GM18499 (cell line): ENCODE data around the gene DNAH1.

Source experiments
- ATAC-seq: cut with Tn5 transposase; IDR thresholded peaks from one replicate; pipeline ENCODE4 v1.9.1; 2021; ENCODE audit warnings: moderate number of reproducible peaks; ENCODE audit not compliant: insufficient read depth, unreplicated experiment

DNAH1 gene

GRCh38 chr3:52429779-52430415 is 113.8 kb downstream of the DNAH1 start:
- ATAC-seq: no peak

DNA sequence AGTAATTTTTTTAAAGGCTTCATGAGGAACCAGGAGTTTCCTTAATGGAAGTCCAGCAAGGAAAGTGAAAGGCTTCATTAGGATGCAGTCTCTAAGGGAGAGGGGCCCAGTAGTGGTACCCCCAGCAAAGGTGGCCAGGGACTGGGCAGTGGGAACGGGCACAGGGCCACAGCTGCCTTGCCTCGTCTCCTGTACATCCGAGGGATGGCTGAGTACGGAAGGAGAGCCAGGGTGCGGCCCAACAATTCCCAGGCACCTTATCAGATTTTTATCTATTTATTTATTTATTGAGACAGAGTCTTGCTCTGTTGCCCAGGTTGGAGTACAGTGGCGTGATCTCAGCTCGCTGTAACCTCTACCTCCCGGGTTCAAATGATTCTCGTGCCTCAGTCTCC is 114.3 kb downstream of the DNAH1 start:
- ATAC-seq: no peak

GRCh38 chr3:52431459-52432223 is 115.5 kb downstream of the DNAH1 start:
- ATAC-seq: no peak

- no peak for ATAC-seq
These were observed 116.1 kb downstream of the DNAH1 start for GRCh38 chr3:52432225-52432624.

- ATAC-seq: no peak
These were observed 116.6 kb downstream of the DNAH1 start for GRCh38 chr3:52432691-52433141.

DNA sequence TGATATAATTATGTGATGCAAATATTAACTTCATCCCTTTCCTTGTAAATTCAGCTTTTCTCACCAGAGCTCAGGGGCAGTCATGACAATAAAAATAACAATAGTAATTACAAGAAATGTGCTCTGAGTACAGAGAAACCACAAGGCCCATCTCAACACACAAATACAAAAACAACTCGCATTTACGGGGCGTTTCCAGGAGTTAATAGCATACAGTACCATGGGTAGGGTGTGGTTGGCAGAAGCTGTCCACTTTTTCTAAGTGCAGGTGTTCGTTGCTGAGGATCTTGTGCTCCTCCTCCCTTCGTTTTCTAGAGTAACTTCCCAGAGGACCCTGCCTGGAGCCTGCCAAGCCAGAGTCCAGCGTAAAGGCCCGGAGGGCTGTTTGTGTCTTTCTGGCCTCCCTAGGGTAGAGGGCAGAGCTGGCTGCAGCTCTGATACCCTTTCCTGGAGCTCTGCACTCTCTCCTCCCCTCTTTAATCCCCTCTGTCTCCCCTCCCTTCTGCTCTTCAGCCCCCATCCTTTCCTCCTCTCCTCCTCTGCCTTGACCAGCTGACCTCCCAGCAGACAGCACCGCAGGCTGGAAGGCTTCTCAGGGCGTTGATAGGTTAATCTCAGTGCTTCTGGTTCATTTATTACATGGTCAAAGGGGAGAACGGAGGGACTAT is 117.3 kb downstream of the DNAH1 start:
- ATAC-seq: no peak

- ATAC-seq: no peak
These were observed 117.9 kb downstream of the DNAH1 start for GRCh38 chr3:52433996-52434479.

DNA sequence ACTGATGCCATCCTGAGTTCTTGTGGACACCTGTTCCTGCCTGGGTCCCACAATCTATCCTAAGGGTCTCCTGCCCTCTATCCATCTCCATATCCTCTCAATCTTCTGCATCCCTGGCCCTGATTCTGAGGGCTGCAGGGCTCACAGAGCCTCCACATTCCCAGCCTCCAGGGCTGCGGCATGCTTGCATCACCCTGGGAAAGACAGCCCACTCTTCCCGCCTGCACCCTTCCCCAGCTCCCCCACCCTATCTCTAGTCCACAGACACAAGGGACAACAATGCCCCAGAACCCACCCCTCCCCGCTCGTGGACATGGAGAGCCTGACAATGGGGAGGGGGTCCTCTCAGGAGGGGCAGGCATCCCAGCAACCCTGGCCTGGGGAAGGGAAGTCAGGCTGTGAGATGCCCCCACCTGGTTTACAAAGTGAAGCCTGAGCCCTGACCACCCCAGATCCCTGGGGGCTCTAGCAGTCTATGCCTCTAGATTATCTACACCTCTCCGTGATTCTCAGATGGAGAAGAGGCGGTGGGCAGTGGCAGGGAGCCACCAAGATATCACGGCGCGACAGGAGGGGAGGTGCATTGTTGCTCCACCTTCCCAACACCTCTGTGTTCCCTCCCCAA is 118.5 kb downstream of the DNAH1 start:
- no peak for ATAC-seq

- no peak for ATAC-seq
These were observed 119.4 kb downstream of the DNAH1 start for GRCh38 chr3:52435246-52436101.

- no peak for ATAC-seq
These were observed 120.5 kb downstream of the DNAH1 start for GRCh38 chr3:52436500-52437149.

DNA sequence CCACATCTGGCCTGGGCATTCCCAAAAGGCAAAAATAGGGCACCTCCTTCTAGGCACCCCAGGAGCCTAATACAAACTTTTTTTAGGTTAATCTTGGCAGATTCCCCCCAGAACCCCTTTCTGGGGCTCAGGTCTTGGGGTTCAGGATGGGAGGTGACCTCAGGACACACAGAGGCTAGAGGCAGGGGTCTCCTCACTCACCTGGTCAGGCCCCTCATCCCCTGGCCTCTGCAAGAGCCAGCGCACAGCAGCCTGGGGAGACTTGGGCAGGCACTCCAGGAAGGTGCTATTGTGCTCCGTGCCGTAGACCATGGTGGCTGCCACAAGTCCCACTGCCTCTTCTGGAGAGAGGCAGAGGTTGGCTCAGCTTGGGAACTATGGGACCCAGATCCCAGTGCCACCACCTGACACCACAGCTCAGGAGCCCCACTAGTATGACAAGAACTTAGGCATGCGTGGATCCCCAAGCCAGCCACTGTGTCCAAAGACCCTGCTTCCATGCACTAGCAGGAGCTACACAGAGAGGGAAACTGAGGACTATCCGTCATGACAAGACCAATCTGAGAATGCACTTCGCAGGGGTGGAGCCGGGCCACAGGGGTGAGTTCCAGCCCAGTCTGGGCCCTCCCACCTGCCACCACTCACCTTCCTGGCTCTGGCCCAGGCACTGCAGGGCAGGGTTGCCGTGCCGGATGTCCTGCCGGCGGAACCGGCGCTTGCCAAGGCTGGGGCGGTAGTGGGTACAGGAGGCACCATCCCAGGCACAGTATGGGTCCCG is 121.4 kb downstream of the DNAH1 start:
- ATAC-seq: no peak

DNA sequence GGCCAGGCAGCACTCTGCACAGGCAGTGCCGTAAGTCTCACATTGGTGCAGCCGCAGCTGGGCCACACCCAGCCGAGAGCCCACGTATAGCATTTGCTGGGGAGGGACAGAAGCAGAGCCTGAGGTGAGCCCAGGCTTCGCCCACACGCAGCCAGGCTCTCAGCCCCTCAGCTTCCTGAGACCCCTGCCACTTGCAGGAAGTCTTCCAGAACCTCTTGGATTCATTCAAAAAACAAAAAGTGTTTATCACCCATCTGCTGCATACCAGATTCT is 121.9 kb downstream of the DNAH1 start:
- ATAC-seq: no peak

DNA sequence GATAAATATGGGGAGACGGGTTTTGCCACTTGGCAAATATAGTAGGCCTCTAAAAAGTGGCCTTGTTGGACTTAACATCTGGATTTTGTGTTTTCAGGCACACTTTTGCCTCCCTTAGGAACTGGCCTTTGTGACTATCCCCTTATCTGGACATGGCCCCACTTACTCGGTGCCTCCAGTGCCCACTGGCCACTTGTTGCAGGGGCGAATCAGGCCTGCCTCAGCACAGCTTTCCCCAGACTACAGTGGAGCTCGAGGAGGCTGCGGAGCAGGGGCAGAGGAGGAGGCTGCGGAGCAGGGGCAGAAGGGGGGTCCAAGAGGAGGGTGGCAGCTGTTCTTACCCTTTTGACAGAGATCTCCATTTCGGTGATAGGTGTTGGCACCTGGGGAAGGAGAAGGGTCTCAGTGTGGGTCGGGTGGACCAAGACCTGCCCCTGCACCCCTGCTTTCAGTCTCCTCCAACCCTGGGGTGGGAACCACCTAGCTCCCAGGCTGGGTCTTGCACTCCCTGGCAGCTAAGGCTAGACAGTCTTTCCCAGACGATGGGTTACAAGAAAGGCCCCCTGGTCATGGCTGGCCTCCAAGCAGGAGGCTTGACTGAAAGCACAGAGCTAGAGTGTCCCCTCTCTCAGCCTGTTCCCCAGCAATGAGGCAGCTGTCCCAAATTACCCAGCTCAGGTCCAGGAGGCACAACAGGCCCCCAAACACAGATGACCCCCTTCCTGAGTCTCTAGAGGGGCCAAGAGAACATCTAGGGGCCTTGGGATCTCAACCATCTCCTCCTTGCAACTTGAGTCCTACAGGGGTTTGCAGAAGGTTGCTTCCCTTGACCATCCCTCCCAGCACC is 122.7 kb downstream of the DNAH1 start:
- ATAC-seq: no peak

DNA sequence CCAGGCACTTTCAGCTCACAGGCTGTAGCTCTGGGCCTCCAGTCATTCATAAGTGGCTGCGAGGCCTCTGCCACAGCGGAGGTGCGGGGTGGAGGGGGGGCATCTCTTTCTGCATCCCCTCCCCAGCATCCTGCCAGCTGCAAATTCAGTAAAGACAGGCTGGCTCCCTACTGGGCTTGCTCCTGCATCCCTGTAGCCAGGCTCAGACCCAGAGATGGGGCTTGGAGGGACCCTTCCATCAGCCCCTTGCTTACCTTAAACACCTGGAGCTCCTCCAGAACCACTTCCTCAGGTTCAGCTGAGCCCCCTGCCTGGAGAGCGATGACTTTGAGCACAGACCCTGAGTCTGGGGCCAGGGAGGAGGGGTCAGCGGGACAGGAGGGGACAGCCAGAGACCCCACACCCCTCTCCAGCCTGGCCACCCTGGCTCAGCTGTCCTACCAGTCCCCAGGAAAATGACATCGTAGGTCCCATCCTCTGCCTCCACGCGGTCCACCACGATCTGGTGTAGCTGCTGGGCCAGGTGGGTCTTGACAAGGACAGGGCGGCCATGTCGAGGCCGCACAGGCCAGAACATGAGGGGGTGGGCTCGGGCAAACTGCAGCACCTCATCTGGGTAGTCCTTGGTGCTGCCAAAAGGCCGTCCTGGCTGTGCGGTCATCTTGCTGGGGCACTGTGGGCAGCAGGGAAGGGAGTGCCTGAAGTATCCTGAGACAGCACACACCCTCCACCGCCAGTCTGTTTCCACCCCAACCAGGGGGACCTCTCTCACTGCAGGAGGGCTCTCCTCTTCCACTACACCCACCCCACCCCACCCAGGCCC is 123.5 kb downstream of the DNAH1 start:
- ATAC-seq: no peak

DNA sequence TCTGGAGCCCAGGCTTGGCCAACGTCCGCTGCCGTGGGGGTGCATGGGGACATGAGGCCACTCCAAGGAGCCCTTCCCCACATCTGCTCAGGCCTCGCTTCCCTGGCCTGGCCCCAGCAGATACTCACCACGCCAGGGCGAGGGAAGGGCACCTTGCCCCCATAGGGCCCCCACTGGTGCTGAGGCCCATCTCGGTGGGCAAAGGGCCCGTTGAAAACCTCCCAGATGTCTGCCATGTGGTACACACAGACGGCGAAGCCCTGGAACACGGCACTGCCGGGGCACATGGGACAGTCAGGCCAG is 124.1 kb downstream of the DNAH1 start:
- no peak for ATAC-seq

- ATAC-seq: no peak
These were observed 124.6 kb downstream of the DNAH1 start for GRCh38 chr3:52440671-52441070.

- no peak for ATAC-seq
These were observed 125.1 kb downstream of the DNAH1 start for GRCh38 chr3:52441091-52441771.
